ENCODE results near the gene LRRC3.
A peak's percentile ranks its signal among the peaks of the same experiment; 100 is the strongest.

LRRC3 gene

DNA sequence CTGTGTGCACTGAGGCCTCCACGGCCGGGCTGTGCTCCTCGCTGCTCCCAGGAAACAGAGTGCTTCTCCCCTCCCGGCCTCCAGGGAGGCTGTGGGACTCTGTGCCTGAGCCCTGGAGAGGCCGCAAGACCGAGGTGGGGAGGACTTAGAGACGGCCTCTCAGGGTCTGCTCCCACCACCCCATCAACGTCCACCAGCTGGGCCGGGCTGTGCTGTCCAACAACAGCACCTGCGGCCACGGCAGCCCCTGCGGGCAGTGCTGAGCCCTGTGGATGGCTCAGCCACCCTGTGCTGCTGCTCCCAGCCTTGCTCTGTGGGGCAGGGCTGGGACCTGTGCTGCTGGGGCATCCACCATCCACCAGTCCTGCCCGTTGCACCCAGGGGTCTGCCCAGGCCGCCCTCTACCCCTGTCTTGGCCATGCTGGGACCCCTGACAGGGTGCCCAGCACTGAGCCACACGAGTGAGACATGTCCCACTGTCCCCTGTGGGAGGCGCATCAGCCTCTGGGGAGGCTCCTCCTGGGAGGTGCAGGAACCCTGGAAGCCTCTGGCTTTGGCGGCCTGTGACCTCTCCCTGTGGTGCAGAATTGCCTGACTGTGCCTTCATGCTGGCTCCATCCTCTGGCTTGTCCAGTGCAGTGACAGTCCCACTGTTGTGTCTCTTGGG lies 31.2 kb upstream of the LRRC3 start:
- no peak for DNase-seq (ENCODE audit: low spot score)

DNA sequence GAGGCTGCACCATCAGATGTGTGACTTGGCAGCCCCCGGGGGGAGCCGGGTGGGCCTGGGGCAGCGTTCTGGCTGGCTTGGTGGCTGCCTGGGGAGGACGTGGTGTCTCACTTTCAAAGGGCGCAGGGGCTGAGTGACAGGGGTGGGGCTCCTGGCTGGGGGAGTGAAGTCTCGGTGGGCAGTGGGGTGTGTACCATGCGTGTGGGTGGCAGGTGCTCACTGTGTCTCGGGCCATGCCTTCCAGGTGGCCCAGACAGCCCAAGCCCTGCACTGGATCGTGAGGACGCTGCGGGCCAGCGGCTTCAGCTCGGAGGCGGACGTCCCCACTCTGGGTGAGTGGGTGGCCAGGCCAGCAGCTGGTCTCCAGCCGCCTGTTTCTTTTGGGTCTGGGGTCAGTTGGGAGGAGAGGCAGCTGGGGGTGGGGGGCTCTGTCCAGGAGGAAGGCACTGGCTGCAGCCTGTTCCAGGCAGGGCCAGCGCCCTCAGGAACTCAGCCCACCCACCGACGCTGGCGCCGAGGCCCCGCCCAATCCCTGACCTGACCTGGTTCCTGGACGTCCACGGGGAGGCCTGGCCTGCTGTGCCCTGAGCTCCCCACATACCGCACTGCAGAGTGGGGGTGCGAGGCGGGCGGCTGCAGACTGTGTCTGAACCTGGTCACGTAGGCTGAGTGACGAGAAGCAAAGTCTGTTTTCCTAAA lies 30.6 kb upstream of the LRRC3 start:
- DNase-seq (ENCODE audit: low spot score), result peak; percentile 37

DNA sequence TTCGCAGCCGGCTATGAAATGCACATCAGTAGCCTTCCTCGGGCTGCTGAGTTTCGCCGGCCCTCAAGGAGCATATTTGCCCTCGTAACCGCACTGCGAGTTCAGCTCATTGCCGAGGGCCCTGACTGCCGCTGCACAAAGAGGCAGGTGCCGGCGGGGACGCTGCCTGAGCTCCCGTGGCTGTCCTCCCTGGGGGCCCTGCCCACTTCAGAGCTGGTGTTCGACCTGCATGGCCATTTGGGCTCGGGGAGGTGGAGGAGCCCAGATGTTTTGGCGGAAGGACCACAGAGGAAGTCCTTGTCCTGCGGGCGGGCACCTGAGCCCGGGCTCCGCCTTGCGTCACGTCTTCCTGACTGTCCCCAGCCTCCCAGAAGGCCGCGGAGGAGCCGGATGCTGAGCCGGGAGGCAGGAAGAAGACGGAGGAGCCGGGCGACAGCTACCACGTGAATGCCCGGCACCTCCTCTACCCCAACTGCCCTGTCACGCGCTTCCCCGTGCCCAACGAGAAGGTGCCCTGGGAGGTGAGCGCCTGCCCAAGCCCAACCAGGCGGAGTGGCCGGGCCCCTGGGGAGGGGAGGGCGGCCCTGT lies 29.9 kb upstream of the LRRC3 start:
- peak; percentile 74 for DNase-seq (ENCODE audit: low spot score)

DNA sequence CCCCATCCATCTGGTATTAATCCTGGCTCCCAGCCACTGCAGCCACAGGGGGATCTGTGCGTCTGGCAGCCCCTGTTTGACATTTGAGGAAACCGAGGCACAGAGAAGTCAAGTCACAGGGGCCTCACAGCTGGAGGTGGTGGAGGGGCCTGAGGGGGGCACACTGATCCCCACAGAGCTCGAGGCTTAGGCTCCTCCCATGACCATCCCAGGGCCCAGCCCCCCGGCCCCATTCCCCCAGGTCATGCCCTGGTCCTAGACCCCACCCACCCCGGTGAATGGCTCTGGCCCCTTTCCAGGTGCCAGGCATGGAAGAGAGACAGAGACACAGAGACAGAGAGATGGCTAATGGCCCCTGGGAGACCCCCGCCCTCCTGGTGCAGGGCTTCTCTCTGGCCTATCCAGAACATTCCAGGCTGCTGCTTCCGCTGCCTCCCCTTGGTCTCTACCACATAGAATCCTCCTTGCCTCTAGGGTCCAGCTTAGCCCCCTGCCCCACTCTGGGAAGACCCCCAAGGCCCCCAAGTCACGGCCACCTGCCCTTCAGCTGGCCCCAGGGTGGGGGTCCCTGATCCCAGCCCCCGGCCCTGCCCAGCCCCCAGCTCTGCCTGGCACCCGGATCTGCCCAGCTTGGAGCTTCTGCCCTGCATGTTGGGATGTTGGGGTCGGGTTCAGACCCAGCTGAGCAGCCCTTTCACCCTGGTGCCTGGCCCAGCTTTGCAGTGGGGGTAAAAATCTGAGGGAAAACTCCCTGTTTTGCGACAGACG lies 29.2 kb upstream of the LRRC3 start:
- DNase-seq (ENCODE audit: low spot score), result no peak

DNA sequence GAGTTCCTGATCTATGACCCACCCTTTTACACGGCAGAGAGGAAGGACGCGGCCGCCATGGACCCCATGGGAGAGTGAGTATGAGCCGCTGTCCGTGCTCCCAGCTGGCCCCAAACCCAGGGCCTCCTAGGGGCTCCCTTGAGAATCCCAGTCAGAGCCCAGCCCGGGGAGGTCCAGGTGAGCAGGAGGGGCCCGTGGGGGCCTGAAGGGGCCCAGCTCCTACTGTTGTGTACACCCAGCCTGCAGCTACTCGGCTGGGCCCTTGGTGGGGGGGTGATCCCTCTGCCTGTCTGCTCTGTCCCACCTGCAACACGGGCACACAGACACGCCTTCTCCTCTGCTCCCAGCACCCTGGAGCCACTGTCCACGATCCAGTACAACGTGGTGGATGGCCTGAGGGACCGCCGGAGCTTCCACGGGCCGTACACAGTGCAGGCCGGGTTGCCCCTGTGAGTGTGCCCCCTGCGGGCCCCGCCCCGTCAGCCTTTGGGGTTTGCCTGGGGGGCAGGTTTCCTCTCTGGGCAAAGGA lies 28.6 kb upstream of the LRRC3 start:
- DNase-seq (ENCODE audit: low spot score), result no peak

DNA sequence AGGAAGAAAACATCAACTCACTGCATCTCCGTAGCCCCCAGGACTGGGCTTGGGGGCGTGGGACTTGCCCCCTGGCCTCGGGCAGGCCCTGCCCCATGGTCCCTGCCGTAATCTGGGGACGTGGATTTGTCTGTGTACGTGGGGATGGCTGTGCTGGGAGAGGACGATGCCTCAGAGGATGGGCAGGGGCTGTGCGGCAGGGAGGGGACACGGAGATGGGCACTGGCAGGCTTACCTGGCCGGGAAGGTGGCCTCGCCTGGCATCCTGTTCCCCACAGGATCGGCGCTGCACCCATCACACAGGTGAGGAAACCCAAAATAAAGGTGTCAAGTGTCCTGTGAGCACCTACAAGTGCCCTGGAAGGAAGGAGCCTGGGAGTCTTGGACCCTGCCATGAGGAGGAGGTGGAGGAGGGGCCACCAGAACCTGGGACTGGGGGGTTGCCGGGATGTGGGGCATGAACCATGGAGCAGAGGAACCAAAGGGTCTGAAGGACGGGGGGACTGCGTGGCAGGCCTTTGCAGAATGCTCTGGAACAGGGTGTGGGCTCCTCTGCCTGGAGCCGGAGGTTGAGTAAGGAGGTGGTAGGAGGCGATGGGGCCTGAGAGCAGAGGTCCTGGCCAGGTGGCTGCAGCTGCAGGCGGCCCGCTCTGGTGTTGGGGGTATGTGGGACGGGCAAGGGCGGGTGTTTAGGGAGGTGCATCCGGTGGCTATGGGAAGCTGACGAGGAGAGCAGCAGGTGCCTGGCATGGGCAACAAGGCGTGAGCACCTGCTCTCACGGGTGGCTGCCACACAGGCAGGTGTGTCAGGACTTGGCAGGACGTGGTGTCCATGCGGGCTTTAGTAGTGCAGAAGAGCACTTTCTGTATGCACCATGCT lies 27.8 kb upstream of the LRRC3 start:
- peak; percentile 85 for DNase-seq (ENCODE audit: low spot score)

DNA sequence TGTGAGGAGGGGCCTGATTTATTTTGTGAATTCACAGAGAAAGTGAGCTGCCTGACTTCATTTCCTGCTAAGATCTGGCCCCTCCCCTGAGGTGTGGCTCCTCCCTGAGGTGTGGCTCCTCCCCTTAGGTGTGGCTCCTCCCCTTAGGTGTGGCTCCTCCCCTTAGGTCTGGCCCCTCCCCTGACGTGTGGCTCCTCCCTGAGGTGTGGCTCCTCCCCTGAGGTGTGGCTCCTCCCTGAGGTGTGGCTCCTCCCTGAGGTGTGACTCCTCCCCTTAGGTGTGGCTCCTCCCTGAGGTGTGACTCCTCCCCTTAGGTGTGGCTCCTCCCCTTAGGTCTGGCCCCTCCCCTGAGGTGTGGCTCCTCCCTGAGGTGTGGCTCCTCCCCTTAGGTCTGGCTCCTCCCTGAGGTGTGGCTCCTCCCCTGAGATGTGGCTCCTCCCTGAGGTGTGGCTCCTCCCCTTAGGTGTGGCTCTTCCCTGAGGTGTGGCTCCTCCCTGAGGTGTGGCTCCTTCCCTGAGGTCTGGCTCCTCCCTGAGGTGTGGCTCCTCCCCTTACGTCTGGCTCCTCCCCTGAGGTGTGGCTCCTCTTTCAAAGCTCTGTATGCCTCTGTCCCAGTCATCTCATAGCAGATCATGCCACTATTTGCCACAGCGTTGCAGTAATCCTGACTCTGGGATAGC lies 26.9 kb upstream of the LRRC3 start:
- DNase-seq (ENCODE audit: low spot score), result peak; percentile 96

DNA sequence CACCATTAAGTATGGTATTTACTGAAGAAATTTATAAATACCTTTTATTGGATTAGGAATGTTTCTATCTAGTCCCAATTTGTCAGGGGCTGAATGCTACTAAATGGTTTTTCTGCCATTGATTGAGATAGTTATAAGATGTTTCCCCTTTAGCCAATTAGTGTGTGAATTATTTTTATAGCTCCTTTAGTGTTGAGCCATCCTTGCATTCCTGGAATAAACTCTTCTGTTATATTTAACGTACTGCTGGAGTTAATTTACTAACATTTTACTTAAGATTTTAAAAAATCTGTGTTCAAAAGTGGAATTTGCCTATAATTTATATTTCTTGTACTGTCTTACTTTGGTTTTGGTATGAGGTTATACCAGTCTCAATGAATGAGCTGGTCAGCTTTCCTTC lies 25.4 kb upstream of the LRRC3 start:
- DNase-seq (ENCODE audit: low spot score), result no peak

DNA sequence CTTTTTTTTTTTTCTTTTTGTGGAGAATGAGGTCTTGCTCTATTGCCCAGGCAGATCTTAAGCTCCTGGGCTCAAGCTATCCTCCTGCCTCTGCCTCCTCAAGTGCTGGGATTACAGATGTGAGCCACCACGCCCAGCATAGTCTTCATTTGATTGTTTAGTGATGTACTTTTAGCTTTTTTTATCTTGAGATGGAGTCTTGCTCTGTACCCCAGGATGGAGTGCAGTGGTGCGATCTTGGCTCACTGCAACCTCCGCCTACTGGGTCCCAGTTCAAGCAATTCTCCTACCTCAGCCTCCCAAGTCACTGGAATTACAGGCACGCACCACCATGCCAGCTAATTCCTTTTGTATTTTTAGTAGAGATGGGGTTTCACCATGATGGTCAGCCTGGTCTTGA lies 24.0 kb upstream of the LRRC3 start:
- no peak for DNase-seq (ENCODE audit: low spot score)

DNA sequence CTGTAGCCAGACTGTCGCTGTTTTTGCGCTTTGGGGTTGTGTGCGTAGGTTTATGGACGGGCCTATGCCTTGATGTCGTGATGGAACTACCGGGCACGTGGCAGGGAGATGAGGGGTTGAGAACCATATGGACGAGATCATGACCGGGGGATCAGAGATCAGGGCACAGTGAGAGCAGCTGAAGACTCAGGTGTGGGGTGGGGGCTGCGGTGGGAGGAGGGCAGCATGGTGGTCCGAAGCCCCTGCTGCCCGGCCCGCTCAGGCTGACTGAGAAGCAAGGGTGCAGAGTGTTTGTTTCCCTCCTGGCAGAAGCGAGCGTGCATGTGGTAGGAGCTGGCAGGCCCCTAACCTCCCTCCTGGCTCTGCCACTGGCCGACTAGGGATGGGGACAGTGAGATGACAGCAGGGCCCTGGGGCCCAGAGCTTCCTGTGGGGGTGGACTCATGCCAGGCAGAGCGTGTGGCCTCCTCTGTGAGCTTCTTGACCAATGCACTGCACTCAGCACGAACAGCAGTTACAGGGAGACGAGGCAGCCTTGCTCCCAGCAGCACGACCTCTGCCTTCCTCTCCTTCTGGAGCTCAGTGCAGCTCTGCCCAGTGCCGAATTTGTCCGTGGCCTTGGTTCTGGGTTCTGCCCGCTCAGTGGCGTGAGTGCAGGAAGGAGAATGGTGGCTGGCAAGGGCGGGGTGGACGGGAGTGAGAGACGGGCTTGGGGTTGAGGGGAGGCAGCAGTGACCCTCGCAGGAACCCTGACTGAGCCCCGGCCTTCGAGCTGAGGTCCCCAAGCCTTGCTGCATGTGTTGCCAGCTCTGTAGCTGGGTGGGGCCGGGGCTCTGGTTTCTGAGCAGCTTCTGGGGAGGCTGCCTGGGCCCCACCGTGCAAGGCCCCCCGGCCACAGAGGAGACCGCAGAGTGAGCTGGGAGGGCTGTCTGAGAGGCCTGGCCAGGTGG lies 22.2 kb upstream of the LRRC3 start:
- DNase-seq (ENCODE audit: low spot score), result no peak

DNA sequence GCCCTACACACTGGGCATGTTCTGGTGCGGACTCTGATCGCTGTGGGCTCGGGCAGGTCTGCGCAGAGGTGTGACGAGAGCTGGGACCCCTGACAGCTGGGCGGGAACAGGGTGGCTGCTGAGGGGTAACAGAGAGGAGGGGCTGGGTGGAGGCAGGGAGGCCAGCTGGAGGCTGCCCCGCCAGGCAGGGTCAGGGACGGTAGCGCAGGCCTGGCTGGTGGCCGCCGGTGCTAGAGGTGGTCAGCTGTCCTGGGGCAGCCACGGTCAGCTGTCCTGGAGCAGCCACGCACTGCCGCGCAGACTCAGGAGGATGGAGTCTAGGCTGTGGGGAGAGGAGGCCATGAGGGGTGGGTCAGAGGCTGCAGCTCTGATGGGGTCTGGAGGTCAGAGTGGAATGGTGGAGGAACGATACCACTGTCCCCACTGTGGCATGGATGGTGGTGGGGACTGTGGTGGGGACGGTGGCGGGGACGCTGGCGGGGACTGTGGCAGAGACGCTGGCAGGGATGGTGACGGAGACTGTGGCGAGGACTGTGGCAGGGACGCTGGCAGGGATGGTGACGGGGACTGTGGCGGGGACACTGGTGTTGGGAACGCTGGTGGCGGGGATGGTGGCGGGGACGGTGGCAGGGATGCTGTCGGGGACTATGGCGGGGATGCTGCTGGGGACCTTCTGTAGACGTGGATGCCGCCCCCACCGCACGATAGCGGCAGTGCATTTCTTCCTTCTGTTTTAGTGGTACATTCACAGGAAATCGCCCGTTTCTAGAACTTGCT lies 21.3 kb upstream of the LRRC3 start:
- no peak for DNase-seq (ENCODE audit: low spot score)

DNA sequence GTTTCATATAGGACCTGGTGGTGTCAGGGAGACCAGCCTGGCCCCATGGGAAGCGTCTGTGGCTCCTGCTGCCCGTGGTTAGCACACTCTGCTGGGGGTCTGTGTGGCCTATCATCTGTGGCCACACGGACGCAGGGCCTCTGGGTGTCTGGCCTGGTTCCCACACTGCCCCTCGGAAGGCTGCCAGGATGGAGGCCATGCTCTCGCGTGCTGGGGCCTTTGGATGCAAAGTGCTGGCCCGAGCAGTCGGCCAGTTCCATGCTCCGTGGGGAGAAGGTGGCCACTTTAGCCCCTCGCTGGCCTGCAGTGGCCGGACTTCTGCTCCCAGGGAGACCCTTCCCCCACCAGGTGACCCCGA lies 20.8 kb upstream of the LRRC3 start:
- DNase-seq (ENCODE audit: low spot score), result no peak

DNA sequence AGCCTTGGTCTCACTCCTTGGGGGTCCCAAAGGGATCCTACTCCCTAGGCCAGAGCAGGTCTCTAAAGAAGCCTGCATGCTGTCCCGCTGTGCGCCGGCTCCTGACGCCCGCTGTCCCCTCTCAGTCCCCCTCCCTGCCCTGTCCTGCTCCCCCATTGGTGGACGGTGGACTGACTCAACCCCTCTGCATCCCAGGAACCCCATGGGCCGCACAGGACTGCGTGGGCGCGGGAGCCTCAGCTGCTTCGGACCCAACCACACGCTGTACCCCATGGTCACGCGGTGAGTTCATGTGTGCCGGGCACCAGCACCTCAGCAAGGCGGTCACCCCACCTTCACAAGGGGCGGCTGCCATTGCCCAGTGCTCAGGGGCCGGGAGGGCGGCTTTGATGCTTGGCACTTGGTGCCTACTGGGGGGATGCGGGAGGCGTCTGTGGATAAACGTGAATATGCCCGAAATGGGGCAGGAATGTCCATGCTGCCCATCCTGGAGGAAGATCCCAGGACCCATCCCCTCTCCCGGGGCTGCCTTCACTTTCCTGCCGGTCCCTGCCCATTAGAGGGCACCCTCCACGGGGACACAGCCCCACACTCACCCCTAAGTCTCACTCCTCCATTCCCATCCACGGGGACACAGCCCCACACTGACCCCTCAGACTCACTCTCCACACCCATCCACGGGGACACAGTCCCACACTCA lies 20.2 kb upstream of the LRRC3 start:
- no peak for DNase-seq (ENCODE audit: low spot score)

DNA sequence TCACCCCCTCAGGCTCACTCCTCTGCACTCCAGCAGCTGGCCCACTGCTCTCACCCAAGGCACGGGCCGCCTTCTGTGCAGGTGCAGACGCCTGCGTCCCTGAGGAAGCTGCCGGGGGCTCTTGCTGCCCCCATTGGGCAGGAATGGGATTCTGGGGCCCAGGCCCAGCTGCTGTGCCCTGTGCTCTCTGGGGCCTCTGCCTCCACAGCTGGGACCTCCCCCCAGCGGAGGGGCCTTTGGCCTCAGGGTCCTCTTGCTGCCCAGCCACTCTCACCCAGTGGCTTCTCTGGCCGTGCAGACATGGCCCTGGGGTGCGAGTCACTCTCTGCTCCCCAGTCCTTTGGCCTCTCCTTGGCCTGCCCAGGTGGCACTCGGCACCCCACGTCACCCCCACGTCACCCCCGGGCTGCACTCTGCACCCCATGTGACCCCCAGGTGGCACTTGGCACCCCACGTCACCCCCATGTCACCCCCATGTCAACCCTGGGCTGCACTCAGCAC lies 19.1 kb upstream of the LRRC3 start:
- DNase-seq (ENCODE audit: low spot score), result no peak

DNA sequence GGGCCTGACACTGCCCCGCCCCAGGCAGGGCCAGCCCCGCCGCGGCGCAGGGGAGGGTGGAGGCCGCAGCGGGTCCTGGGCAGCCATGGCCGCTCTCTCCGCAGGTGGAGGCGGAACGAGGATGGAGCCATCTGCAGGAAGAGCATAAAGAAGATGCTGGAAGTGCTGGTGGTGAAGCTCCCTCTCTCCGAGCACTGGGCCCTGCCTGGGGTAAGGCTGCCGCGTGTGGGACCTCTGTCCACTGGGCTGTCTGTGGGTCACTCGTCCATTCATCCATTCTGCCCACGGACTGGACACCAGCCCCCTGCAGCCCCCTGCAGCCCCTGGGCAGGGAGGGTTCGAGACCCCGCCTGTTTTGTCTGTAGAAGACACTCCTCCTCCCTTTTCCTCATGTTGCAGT lies 18.4 kb upstream of the LRRC3 start:
- DNase-seq (ENCODE audit: low spot score), result no peak

DNA sequence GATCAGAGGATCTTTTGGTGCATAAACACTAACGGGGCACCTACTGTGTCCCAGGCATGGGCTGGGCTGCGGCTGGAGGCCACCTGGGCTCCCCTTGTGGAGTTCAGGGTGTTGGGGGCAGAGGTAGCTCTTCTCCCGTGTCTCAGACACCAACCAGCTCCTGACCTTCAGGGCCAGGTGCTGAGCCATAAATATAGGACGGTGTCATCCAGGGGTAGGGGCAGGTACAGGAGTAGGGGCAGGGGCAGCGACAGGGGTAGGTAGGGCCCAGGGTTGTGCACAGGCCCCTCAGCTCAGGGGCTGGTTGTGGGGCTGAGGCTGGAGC lies 18.0 kb upstream of the LRRC3 start:
- DNase-seq (ENCODE audit: low spot score), result no peak

DNA sequence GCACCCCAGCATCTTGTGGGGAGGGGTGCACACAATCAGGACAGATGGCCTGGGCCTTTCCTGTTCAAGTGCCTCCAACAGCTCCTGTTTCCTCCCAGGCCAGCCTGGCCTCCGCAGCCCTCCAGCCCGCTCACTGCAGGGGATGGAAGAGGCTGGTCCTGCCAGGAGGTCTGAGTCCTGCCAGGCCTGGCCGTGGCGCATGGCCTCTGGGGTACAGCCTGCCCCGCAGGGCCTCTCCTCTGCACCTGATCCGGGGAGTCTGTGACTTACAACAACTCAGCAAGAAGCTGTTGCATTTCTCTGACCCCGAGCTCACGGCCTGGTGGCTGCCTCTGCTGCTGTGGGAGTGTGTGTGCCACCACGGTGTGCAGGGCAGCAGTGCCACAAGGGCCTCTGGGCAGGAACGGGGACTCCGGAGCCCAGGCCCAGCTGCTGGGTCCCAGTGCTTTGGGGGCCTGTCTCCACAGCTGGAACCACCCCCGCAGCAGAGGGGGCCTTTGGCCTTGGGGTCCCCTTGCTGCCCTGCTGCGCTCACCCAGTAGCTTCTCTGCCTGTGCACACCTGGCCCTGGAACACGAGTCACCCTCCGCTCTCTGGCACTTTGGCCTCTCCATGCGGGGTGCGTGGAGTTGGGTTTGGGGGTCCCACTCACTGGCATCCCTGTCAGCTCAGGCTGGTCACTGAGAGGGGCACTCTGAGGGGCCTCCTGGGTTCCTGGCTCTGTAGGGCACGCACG lies 17.4 kb upstream of the LRRC3 start:
- DNase-seq (ENCODE audit: low spot score), result no peak
